ENCODE measurements around the gene ERCC4. TPM values are rescaled to one million over a fixed set of nuclear protein-coding genes. Genes with fewer than 3 reads are reported as not detected.

The ERCC4 gene
- total and polyA plus RNA-seq, 2 experiments from 2014 or later = 7.5 to 20.1 TPM

DNA sequence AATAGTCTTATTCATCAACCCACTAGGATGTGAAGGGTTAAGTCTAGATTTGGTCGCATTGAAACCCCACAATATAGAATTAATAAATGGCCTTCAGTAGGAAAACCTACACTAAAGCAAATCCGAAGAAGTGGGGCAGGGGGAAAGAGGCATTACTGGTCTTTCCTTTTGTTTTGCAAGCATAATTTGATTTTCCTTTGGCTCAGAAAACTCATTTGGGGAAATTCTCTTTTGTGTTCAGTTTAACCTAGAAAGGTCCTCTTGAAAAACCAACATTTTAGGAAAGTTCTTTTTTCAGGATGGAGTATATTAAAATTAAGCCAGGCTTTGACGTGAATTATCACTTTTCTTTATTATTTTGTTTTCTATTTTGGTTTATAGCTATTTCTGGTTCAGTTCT lies 31.7 kb downstream of the ERCC4 start:
- no peak overlapping the region for H3K27ac ChIP-seq
- in situ Hi-C loops (cut with MboI) = no loop called here
- peaks cover 12% of the 10 kb centered on the region; the same call in 1 of the 2 replicates for H3K36me3 ChIP-seq (ENCODE audit: low read depth)
- H3K4me3 ChIP-seq = no peak overlapping the region
- H4K20me1 ChIP-seq (ENCODE audit: insufficient read depth) = no peaks in the 10 kb centered on the region
- H3K9me2 ChIP-seq (ENCODE audit: insufficient read depth) = no peaks in the 10 kb centered on the region
- no peak overlapping the region for H3K4me2 ChIP-seq (ENCODE audit: unreplicated experiment)
- no peak overlapping the region for H3K9ac ChIP-seq
- TF ChIP-seq EZH2phosphoT487 (IDR thresholded peaks at IDR 0.05; ENCODE audit: insufficient read depth, low read depth) (no peak), EZH2 (IDR thresholded peaks at IDR 0.05; ENCODE audit: insufficient read depth, poor library complexity, severe bottlenecking) (no peak)
- WGBS, 2 experiments (ENCODE audit: low coverage in 1 of 2, low lambda C conversion rate in 2 of 2, missing lambda C conversion rate in 2 of 2) = 62 to 78% methylated on average over 3 of the region's 3 CpGs
- peaks cover 7% of the 10 kb centered on the region; the same call in 1 of the 2 replicates for H3K4me1 ChIP-seq (ENCODE audit: insufficient read depth)
- H3K27me3 ChIP-seq (replicated peaks; ENCODE audit: insufficient read depth) = no peaks in the 10 kb centered on the region
- DNase-seq = no peak
- no peaks in the 10 kb centered on the region for H3K9me3 ChIP-seq (ENCODE audit: low read depth)
- H2AFZ ChIP-seq = no peak overlapping the region
- no peaks in the 10 kb centered on the region for H3K79me2 ChIP-seq (ENCODE audit: insufficient read depth)
- peaks cover 14% of the 10 kb centered on the region for H3F3A ChIP-seq (ENCODE audit: insufficient read depth)

DNA sequence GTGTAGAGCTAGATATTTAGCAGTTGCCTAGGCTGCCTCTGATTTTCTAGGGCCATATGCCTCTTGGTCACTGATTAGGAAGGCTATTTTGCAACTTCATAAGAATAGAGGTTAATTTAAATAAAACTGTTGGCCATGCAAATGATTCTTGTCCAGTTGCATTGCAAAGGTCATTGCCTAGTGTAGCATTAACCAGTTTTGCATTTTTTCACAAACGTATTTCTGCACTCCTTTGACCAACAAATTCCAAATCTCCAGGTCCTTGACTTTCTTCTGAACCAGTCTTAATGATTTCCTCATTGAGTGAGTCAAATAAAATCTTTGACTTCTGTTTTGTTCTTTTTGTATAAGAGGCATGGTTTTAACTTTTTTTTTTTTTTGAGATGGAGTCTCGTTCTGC lies 33.5 kb downstream of the ERCC4 start:
- H3K79me2 ChIP-seq (ENCODE audit: insufficient read depth) = no peaks in the 10 kb centered on the region
- H4K20me1 ChIP-seq (ENCODE audit: insufficient read depth) = no peaks in the 10 kb centered on the region

DNA sequence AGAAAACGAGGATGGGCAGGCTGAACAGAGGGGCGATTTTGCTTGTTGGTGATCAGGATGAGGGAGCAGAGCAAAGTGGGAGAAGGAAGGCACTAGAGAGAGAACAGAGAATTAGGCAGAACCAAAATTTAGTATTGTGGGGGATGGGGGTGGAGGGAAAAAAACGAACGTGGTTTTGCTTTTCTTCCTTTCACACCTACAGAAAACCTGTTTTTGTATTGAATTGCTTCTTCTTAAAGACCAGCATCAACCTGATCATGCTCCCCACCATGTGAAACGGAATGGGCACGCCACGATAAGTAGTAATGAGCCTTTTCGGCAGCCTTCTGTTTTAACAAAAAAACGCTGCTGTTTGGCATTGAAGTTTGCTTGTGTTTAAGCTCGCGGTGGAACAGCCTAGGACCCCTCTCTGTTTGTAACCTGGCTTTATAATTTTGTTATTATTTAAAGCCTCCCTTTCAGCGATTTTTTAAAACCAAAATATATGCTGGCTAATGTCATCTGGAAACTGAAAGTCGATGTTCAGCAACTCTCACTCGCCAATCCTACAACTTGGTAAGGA lies 36.8 kb downstream of the ERCC4 start:
- Histone ChIP-seq H3K4me1 (ENCODE audit: insufficient read depth) (peaks cover 18% of the 10 kb centered on the region), H3K9me2 (ENCODE audit: insufficient read depth) (no peaks in the 10 kb centered on the region), H3K9me3 (ENCODE audit: low read depth) (no peaks in the 10 kb centered on the region), H3K36me3 (ENCODE audit: low read depth) (no peaks in the 10 kb centered on the region), H3K9ac (peak overlapping the region; percentile 83), H2AFZ (peak overlapping the region; percentile 91), H3K79me2 (ENCODE audit: insufficient read depth) (no peaks in the 10 kb centered on the region), H4K20me1 (ENCODE audit: insufficient read depth) (no peaks in the 10 kb centered on the region), H3K27ac (peak overlapping the region; percentile 95), H3K4me2 (ENCODE audit: unreplicated experiment) (peak overlapping the region; percentile 98), H3F3A (ENCODE audit: insufficient read depth) (peaks cover 34% of the 10 kb centered on the region), H3K27me3 (replicated peaks; ENCODE audit: insufficient read depth) (no peaks in the 10 kb centered on the region), H3K4me3 (peak overlapping the region; percentile 77)
- TF ChIP-seq EZH2 (IDR thresholded peaks at IDR 0.05; ENCODE audit: insufficient read depth, poor library complexity, severe bottlenecking) = no peak
- DNase-seq = no peak
- in situ Hi-C loops (cut with MboI) = no loop called here
- 9 to 10% methylated on average over 14 of the region's 14 CpGs for WGBS, 2 experiments (ENCODE audit: low coverage in 1 of 2, low lambda C conversion rate in 2 of 2, missing lambda C conversion rate in 2 of 2)

More for the DNA sequence above, 33.5 kb downstream of the ERCC4 start:
- Histone ChIP-seq H3K27ac (no peak overlapping the region), H2AFZ (no peak overlapping the region), H3K9me3 (ENCODE audit: low read depth) (no peaks in the 10 kb centered on the region), H3K4me1 (ENCODE audit: insufficient read depth) (peaks cover 18% of the 10 kb centered on the region), H3K36me3 (ENCODE audit: low read depth) (peaks cover 8% of the 10 kb centered on the region; the same call in 1 of the 2 replicates), H3K4me3 (no peak overlapping the region), H3K9me2 (ENCODE audit: insufficient read depth) (no peaks in the 10 kb centered on the region), H3K4me2 (ENCODE audit: unreplicated experiment) (no peak overlapping the region), H3K27me3 (replicated peaks; ENCODE audit: insufficient read depth) (no peaks in the 10 kb centered on the region), H3K9ac (no peak overlapping the region), H3F3A (ENCODE audit: insufficient read depth) (peaks cover 32% of the 10 kb centered on the region)
- in situ Hi-C loops (cut with MboI) = no loop called here
- WGBS, 2 experiments (ENCODE audit: low coverage in 1 of 2, low lambda C conversion rate in 2 of 2, missing lambda C conversion rate in 2 of 2) = 97% methylated on average over 2 of the region's 2 CpGs
- DNase-seq = no peak
- TF ChIP-seq EZH2 (IDR thresholded peaks at IDR 0.05; ENCODE audit: insufficient read depth, poor library complexity, severe bottlenecking) (no peak), EZH2phosphoT487 (IDR thresholded peaks at IDR 0.05; ENCODE audit: insufficient read depth, low read depth) (no peak)

DNA sequence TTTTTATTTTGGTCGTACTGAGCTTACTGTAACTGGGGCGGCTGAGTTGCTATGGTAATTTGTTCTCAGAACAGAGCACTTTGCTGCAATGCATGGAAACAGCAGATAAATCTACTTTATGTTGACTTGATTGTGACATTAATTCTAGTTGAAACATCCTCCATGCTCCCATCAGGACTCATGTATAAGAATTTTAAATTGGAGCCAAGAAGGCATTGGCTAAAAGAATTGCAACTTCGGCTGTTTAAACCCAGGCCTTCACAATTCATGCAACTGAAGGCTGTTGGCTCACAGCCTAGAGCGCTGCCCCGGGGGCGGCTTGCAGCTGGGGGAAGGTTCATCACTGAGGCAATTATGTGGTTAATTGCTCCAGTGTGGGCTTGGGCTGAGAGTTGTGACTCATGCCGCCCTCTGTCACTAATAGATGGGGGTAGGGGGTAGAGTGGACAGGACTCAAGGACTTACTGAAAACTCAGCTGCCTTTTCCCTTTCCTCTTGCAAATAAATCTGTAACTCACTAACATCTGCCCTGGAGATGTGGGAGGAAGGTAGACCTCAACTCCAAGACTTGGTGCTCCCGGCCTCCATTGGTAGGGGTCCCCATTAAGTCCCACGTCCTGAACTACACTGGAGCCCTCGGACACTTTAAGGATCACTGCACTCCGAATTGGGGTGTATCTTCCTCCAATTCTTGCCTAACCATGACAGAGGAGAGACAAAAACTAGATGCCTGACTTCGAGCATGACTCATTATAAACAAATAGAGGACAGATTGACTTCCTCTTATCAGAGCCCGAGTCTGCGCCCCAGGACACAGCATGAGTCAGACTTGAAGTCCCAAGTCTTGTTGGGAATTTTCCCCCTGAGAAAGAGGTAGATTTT lies 37.5 kb downstream of the ERCC4 start:
- Histone ChIP-seq H3K27me3 (replicated peaks; ENCODE audit: insufficient read depth) (no peaks in the 10 kb centered on the region), H3K4me2 (ENCODE audit: unreplicated experiment) (peak overlapping the region; percentile 98), H2AFZ (peak overlapping the region; percentile 91), H3K4me3 (peak overlapping the region; percentile 77), H3K9ac (peak overlapping the region; percentile 83), H3K4me1 (ENCODE audit: insufficient read depth) (peaks cover 18% of the 10 kb centered on the region), H4K20me1 (ENCODE audit: insufficient read depth) (no peaks in the 10 kb centered on the region), H3K9me3 (ENCODE audit: low read depth) (no peaks in the 10 kb centered on the region), H3K27ac (peak overlapping the region; percentile 95), H3F3A (ENCODE audit: insufficient read depth) (peaks cover 34% of the 10 kb centered on the region), H3K79me2 (ENCODE audit: insufficient read depth) (no peaks in the 10 kb centered on the region), H3K36me3 (ENCODE audit: low read depth) (no peaks in the 10 kb centered on the region), H3K9me2 (ENCODE audit: insufficient read depth) (no peaks in the 10 kb centered on the region)
- in situ Hi-C loops (cut with MboI) = no loop called here
- no peak for TF ChIP-seq EZH2phosphoT487 (IDR thresholded peaks at IDR 0.05; ENCODE audit: insufficient read depth, low read depth)
- no peak for TF ChIP-seq EZH2 (IDR thresholded peaks at IDR 0.05; ENCODE audit: insufficient read depth, poor library complexity, severe bottlenecking)
- peak; percentile 96 for DNase-seq
- 0% methylated on average over 14 of the region's 14 CpGs for WGBS, 2 experiments (ENCODE audit: low coverage in 1 of 2, low lambda C conversion rate in 2 of 2, missing lambda C conversion rate in 2 of 2)
